ENCODE results near the gene CAPS. TPM values are rescaled to one million over a fixed set of nuclear protein-coding genes. Genes with fewer than 3 reads are reported as not detected.

CAPS gene
- total RNA-seq, 1 experiment from 2014 or later, result 5.3 TPM

- TF ChIP-seq, protein P1, sequence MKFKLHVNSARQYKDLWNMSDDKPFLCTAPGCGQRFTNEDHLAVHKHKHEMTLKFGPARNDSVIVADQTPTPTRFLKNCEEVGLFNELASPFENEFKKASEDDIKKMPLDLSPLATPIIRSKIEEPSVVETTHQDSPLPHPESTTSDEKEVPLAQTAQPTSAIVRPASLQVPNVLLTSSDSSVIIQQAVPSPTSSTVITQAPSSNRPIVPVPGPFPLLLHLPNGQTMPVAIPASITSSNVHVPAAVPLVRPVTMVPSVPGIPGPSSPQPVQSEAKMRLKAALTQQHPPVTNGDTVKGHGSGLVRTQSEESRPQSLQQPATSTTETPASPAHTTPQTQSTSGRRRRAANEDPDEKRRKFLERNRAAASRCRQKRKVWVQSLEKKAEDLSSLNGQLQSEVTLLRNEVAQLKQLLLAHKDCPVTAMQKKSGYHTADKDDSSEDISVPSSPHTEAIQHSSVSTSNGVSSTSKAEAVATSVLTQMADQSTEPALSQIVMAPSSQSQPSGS (CRISPR knock-in tag; IDR thresholded peaks at IDR 0.05; ENCODE audit: borderline replicate concordance, low read depth), result no peak
- no peak for TF ChIP-seq SP1 (CRISPR knock-in tag; conservative IDR thresholded peaks at IDR 0.05)
- no peak for TF ChIP-seq JUN (CRISPR knock-in tag; IDR thresholded peaks at IDR 0.05)
- TF ChIP-seq SMAD3 (CRISPR knock-in tag; IDR thresholded peaks at IDR 0.05; ENCODE audit: borderline replicate concordance), result no peak
- TF ChIP-seq ETV6 (CRISPR knock-in tag; IDR thresholded peaks at IDR 0.05), result no peak
- TF ChIP-seq, protein P2, sequence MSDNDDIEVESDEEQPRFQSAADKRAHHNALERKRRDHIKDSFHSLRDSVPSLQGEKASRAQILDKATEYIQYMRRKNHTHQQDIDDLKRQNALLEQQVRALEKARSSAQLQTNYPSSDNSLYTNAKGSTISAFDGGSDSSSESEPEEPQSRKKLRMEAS (CRISPR knock-in tag; IDR thresholded peaks at IDR 0.05), result no peak
- TF ChIP-seq, protein P3, sequence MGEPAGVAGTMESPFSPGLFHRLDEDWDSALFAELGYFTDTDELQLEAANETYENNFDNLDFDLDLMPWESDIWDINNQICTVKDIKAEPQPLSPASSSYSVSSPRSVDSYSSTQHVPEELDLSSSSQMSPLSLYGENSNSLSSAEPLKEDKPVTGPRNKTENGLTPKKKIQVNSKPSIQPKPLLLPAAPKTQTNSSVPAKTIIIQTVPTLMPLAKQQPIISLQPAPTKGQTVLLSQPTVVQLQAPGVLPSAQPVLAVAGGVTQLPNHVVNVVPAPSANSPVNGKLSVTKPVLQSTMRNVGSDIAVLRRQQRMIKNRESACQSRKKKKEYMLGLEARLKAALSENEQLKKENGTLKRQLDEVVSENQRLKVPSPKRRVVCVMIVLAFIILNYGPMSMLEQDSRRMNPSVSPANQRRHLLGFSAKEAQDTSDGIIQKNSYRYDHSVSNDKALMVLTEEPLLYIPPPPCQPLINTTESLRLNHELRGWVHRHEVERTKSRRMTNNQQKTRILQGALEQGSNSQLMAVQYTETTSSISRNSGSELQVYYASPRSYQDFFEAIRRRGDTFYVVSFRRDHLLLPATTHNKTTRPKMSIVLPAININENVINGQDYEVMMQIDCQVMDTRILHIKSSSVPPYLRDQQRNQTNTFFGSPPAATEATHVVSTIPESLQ (CRISPR knock-in tag; IDR thresholded peaks at IDR 0.05), result no peak
- TF ChIP-seq ZNF396 (CRISPR knock-in tag; IDR thresholded peaks at IDR 0.05; ENCODE audit: borderline replicate concordance), result no peak
- no peak for TF ChIP-seq IRF1 (CRISPR knock-in tag; IDR thresholded peaks at IDR 0.05)
- TF ChIP-seq MLX (CRISPR knock-in tag; IDR thresholded peaks at IDR 0.05), result no peak
- TF ChIP-seq GABPB1 (CRISPR knock-in tag; IDR thresholded peaks at IDR 0.05), result no peak
These were observed 18.1 kb downstream of the CAPS start (continued) for GRCh38 chr19:5932146-5932545.

GRCh38 chr19:5932609-5933262 is 18.7 kb downstream of the CAPS start:
- peaks cover 32% of the 10 kb centered on the region for H3K36me3 Mint-ChIP-seq
- TF ChIP-seq ZSCAN18 (CRISPR knock-in tag; IDR thresholded peaks at IDR 0.05), result no peak
- TF ChIP-seq SP1 (CRISPR knock-in tag; conservative IDR thresholded peaks at IDR 0.05), result no peak
- no peak for TF ChIP-seq IRF2 (CRISPR knock-in tag; IDR thresholded peaks at IDR 0.05; ENCODE audit: borderline replicate concordance, low read depth)
- TF ChIP-seq, protein P4, sequence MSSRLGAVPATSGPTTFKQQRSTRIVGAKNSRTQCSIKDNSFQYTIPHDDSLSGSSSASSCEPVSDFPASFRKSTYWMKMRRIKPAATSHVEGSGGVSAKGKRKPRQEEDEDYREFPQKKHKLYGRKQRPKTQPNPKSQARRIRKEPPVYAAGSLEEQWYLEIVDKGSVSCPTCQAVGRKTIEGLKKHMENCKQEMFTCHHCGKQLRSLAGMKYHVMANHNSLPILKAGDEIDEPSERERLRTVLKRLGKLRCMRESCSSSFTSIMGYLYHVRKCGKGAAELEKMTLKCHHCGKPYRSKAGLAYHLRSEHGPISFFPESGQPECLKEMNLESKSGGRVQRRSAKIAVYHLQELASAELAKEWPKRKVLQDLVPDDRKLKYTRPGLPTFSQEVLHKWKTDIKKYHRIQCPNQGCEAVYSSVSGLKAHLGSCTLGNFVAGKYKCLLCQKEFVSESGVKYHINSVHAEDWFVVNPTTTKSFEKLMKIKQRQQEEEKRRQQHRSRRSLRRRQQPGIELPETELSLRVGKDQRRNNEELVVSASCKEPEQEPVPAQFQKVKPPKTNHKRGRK (CRISPR knock-in tag; IDR thresholded peaks at IDR 0.05; ENCODE audit: borderline replicate concordance), result no peak
- no peak for TF ChIP-seq ZNF317 (CRISPR knock-in tag; IDR thresholded peaks at IDR 0.05; ENCODE audit: borderline replicate concordance, low read depth)
- TF ChIP-seq E2F1 (CRISPR knock-in tag; IDR thresholded peaks at IDR 0.05), result no peak
- peaks cover 4% of the 10 kb centered on the region; the same call in 1 of the 2 replicates for H3K4me1 Mint-ChIP-seq
- POLR2A ChIA-PET, result no interaction called here
- CTCF ChIA-PET, result no interaction called here
- no peaks in the 10 kb centered on the region for H3K9me3 Mint-ChIP-seq
- H3K4me3 Mint-ChIP-seq, result no peak overlapping the region
- no peak for DNase-seq (ENCODE audit: low spot score)
- H3K27me3 Mint-ChIP-seq (ENCODE audit: low read depth), result no peaks in the 10 kb centered on the region
- no peak for ATAC-seq
- peak overlapping the region; percentile 34 for H3K27ac Mint-ChIP-seq
